ENCODE measurements around the gene MINDY1.

The MINDY1 gene

DNA sequence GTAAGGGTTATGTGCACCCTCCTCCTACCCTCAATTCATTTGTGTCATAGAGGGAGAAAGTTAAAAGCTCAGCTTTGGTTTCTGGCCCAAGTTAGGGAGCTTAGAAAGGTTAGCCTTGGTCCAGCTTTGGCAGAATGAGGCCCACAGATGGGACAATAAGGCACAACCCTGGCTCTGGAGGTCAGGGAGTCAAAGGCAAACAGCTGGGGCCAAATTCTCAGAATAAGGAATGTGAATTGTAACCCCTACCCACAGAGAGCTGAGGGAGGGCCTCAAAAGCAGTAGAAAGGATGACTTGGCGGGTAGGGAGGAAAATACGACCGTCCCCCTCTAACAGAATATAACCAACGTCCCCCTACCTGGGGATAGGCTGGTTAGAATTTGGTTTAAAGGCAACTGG lies 41.1 kb downstream of the MINDY1 start:
- no peak for DNase-seq (ENCODE audit: low read depth in 2 of 2)

DNA sequence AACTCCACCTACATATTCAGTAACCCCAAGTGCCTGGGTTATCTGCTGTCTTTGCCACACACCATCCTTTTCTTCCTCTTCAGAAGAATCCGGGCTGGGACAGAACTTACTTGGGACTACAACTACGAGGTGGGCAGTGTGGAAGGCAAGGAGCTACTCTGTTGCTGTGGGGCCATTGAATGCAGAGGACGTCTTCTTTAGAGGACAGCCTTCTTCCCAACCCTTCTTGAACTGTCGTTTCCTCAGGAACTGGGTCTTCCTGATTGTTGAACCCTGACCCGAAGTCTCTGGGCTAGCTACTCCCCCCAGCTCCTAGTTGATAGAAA lies 42.6 kb downstream of the MINDY1 start:
- no peak for DNase-seq (ENCODE audit: low read depth in 2 of 2)

GRCh38 chr1:150963321-150964163 lies 43.2 kb downstream of the MINDY1 start:
- DNase-seq (ENCODE audit: low read depth in 2 of 2), result no peak

- no peak for DNase-seq (ENCODE audit: low read depth in 2 of 2)
Measured at GRCh38 chr1:150961756-150962155, 44.9 kb downstream of the MINDY1 start.

DNA sequence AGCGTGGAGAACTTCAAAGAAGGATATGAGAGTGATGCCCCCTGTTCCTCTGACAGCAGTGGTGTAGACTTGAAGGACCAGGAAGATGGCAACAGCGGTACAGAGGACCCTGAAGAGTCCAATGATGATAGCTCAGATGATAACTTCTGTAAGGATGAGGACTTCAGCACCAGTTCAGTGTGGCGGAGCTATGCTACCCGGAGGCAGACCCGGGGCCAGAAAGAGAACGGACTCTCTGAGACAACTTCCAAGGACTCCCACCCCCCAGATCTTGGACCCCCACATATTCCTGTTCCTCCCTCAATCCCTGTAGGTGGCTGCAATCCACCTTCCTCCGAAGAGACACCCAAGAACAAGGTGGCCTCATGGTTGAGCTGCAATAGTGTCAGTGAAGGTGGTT lies 46.1 kb downstream of the MINDY1 start:
- DNase-seq (ENCODE audit: low read depth in 2 of 2), result no peak

- no peak for DNase-seq (ENCODE audit: low read depth in 2 of 2)
Measured at GRCh38 chr1:150957666-150958065, 49.0 kb downstream of the MINDY1 start.

DNA sequence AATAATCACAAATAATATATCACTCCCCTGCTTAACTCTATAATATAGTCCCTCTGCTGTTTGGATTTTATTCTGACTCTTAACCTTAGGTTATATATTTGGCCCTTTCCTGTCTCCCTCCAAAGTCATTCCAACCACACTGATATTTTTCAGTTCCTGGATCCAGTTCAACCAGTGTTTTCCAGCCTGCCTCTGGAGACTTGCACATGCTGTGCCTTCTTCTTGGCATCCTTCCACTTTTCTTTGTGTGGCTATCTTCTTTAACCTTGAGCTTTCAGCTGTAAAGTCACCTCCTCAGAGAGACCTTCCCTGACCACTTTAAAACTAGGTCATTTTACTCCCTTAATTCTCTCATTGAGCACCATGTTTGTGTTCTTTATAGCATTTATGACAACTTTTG lies 51.4 kb downstream of the MINDY1 start:
- DNase-seq (ENCODE audit: low read depth in 2 of 2), result no peak

DNA sequence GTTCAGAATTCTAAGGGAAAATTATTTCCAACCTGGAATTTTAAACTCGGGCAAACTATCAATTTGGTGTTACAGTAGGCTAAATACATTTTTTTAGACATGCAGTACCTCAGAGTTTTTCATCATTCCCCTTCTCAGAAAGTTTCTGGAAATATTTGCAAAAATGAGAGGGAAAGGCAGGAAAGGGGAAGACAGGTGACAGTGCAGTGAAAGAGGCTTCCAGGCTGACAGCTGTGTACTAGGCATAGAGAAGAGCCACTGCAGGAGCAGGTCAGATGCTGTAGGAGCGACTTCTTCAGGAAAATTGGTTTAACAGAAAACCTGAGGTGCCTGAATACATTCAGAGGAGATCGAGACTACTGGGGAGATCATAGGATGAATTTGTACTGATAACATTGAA lies 52.0 kb downstream of the MINDY1 start:
- no peak for DNase-seq (ENCODE audit: low read depth in 2 of 2)
